Epidermal melanocyte (primary cell): ENCODE data around the gene CORO2A.
"Not testable (repeated sequence)": the region's sequence is repeated elsewhere in the genome, so short reads cannot be mapped to it uniquely, and the experiment has no call there.

Source experiments
- DNase-seq: peaks from one replicate; pipeline ENCODE4 v3.0.0; 2011; ENCODE audit warnings: low spot score; ENCODE audit not compliant: insufficient read length

The CORO2A gene

GRCh38 chr9:98142925-98143481 is 49.4 kb downstream of the CORO2A start:
- no peak for DNase-seq

- DNase-seq, result no peak
Observed at GRCh38 chr9:98142182-98142907, 50.1 kb downstream of the CORO2A start.

- no peak for DNase-seq
Observed at GRCh38 chr9:98140503-98140902, 51.9 kb downstream of the CORO2A start.

- no peak for DNase-seq
Observed at GRCh38 chr9:98136489-98136888, 55.9 kb downstream of the CORO2A start.

- DNase-seq, result no peak
Observed at GRCh38 chr9:98135938-98136337, 56.5 kb downstream of the CORO2A start.

GRCh38 chr9:98135558-98135934 is 56.9 kb downstream of the CORO2A start:
- no peak for DNase-seq

- DNase-seq, result no peak
Observed at GRCh38 chr9:98134702-98135557, 57.5 kb downstream of the CORO2A start.

- no peak for DNase-seq
Observed at GRCh38 chr9:98132806-98133631, 59.4 kb downstream of the CORO2A start.

GRCh38 chr9:98132158-98132557 is 60.3 kb downstream of the CORO2A start:
- no peak for DNase-seq

- DNase-seq, result no peak
Observed at GRCh38 chr9:98130576-98131228, 61.7 kb downstream of the CORO2A start.

- DNase-seq, result not testable (repeated sequence)
Observed at GRCh38 chr9:98130060-98130459, 62.4 kb downstream of the CORO2A start.

- no peak for DNase-seq
Observed at GRCh38 chr9:98129451-98129881, 63.0 kb downstream of the CORO2A start.

- DNase-seq, result no peak
Observed at GRCh38 chr9:98128316-98128715, 64.1 kb downstream of the CORO2A start.

- no peak for DNase-seq
Observed at GRCh38 chr9:98127226-98127625, 65.2 kb downstream of the CORO2A start.

- no peak for DNase-seq
Observed at GRCh38 chr9:98124637-98125426, 67.6 kb downstream of the CORO2A start.

- DNase-seq, result not testable (repeated sequence)
Observed at GRCh38 chr9:98124091-98124490, 68.3 kb downstream of the CORO2A start.

GRCh38 chr9:98121058-98121457 is 71.4 kb downstream of the CORO2A start:
- DNase-seq, result no peak

GRCh38 chr9:98120476-98120875 is 72.0 kb downstream of the CORO2A start:
- DNase-seq, result no peak

- peak; percentile 73 for DNase-seq
Observed at GRCh38 chr9:98118640-98119601, 73.5 kb downstream of the CORO2A start, which contains the start of gene TRIM14. TSS of gene TRIM14 (minus strand) at chr9:98119222. CDS start at chr9:98119188, 34 bp downstream.
